Epithelial cell of prostate (primary cell): ENCODE data around the gene TEX44.
"Not testable (repeated sequence)": the region's sequence is repeated elsewhere in the genome, so short reads cannot be mapped to it uniquely, and the experiment has no call there.

Source experiments
- DNase-seq: peaks from one replicate; pipeline ENCODE4 v3.0.0-alpha.2; 2011; ENCODE audit warnings: low read depth, low spot score
- H3K27ac ChIP-seq: fragments of 450-650 bp; 2 replicates; pipeline ENCODE4 v1.5.1; 2017; ENCODE audit warnings: mild to moderate bottlenecking

Gene TEX44

GRCh38 chr2:231592636-231593145, at the start of gene TEX44:
Gene TEX44, plus strand, starts transcription at chr2:231592864. Its CDS starts 88 bp downstream, at chr2:231592952.
- DNase-seq = no peak
- H3K27ac ChIP-seq = no peak within 1 kb of the TSS

- no peak for DNase-seq
- no peak overlapping the region for H3K27ac ChIP-seq
These were observed 47.4 kb upstream of the TEX44 start for GRCh38 chr2:231545105-231545902.

- H3K27ac ChIP-seq = no peak overlapping the region
These were observed 46.5 kb upstream of the TEX44 start for GRCh38 chr2:231546014-231546715.

GRCh38 chr2:231547315-231548110, 45.2 kb upstream of the TEX44 start:
- DNase-seq = no peak
- no peak overlapping the region for H3K27ac ChIP-seq

More at GRCh38 chr2:231546014-231546715, 46.5 kb upstream of the TEX44 start:
- no peak for DNase-seq

- H3K27ac ChIP-seq = no peak overlapping the region
- no peak for DNase-seq
These were observed 43.9 kb upstream of the TEX44 start for GRCh38 chr2:231548752-231549151.

- DNase-seq = no peak
- H3K27ac ChIP-seq = no peak overlapping the region
These were observed 43.0 kb upstream of the TEX44 start for GRCh38 chr2:231549446-231550239.

GRCh38 chr2:231552752-231553151, 39.9 kb upstream of the TEX44 start:
- no peak for DNase-seq
- H3K27ac ChIP-seq = no peak overlapping the region

GRCh38 chr2:231554327-231554726, 38.3 kb upstream of the TEX44 start:
- DNase-seq = no peak
- H3K27ac ChIP-seq = no peak overlapping the region

GRCh38 chr2:231554748-231555545, 37.7 kb upstream of the TEX44 start:
- H3K27ac ChIP-seq = no peak overlapping the region
- no peak for DNase-seq

- not testable (repeated sequence) for H3K27ac ChIP-seq, DNase-seq
These were observed 36.2 kb upstream of the TEX44 start for GRCh38 chr2:231556496-231556895.

GRCh38 chr2:231556981-231557380, 35.7 kb upstream of the TEX44 start:
- no peak overlapping the region for H3K27ac ChIP-seq
- DNase-seq = no peak

- no peak overlapping the region for H3K27ac ChIP-seq
- peak; percentile 10 for DNase-seq
These were observed 35.0 kb upstream of the TEX44 start for GRCh38 chr2:231557571-231558217.

GRCh38 chr2:231563378-231563961, 29.2 kb upstream of the TEX44 start:
- peak; percentile 5 for DNase-seq
- no peak overlapping the region for H3K27ac ChIP-seq

GRCh38 chr2:231565887-231566594, 26.6 kb upstream of the TEX44 start:
- DNase-seq = no peak

GRCh38 chr2:231567159-231567558, 25.5 kb upstream of the TEX44 start:
- H3K27ac ChIP-seq = no peak overlapping the region
- no peak for DNase-seq

More at GRCh38 chr2:231565887-231566594, 26.6 kb upstream of the TEX44 start:
- H3K27ac ChIP-seq = no peak overlapping the region

GRCh38 chr2:231568098-231568784, 24.4 kb upstream of the TEX44 start:
- DNase-seq = no peak
- H3K27ac ChIP-seq = no peak overlapping the region
